Stimulated activated CD4-positive, alpha-beta T cell treated with anti-CD3 and anti-CD28 coated beads, Interleukin-1b, Interleukin-23, amount 100 ng/mL, for 1 hour (primary cell): ENCODE results near the gene LENEP.
A peak's percentile ranks its signal among the peaks of the same experiment; 100 is the strongest.

Experiments used
- DNase-seq, 2 donors: peaks; one replicate each; pipeline ENCODE4 v3.0.0-alpha.2; 2020; ENCODE audit warnings: low read depth in 2 of 2

Gene LENEP

GRCh38 chr1:154960446-154961136, 32.8 kb upstream of the LENEP start:
- no peak for DNase-seq

- peak; percentile 35 to 59 for DNase-seq
Measured at GRCh38 chr1:154961207-154962155, 31.9 kb upstream of the LENEP start, which contains the start of gene PYGO2. Gene PYGO2 (minus strand): TSS chr1:154961782. CDS start chr1:154961576, 206 bp downstream.

- DNase-seq: no peak
Measured at GRCh38 chr1:154962156-154962749, 31.1 kb upstream of the LENEP start.

GRCh38 chr1:154962795-154963330, 30.5 kb upstream of the LENEP start:
- no peak for DNase-seq

GRCh38 chr1:154963643-154964042, 29.7 kb upstream of the LENEP start:
- no peak for DNase-seq

GRCh38 chr1:154964359-154964758, 29.0 kb upstream of the LENEP start:
- DNase-seq: no peak

GRCh38 chr1:154966111-154966510, 27.3 kb upstream of the LENEP start:
- no peak for DNase-seq

- DNase-seq: no peak
Measured at GRCh38 chr1:154967331-154967950, 25.9 kb upstream of the LENEP start.

GRCh38 chr1:154968731-154969130, 24.7 kb upstream of the LENEP start:
- no peak for DNase-seq

GRCh38 chr1:154969246-154969645, 24.1 kb upstream of the LENEP start:
- no peak for DNase-seq

GRCh38 chr1:154969860-154970452, 23.4 kb upstream of the LENEP start:
- DNase-seq: no peak

- no peak for DNase-seq
Measured at GRCh38 chr1:154970631-154971340, 22.6 kb upstream of the LENEP start, which contains the start of gene SHC1. Gene SHC1 (minus strand): TSS chr1:154970747. CDS start chr1:154970526, 221 bp downstream.

GRCh38 chr1:154971341-154971998, 21.9 kb upstream of the LENEP start:
- no peak for DNase-seq

GRCh38 chr1:154972213-154972516, 21.2 kb upstream of the LENEP start:
- DNase-seq: no peak

- DNase-seq: no peak
Measured at GRCh38 chr1:154972517-154973343, 20.7 kb upstream of the LENEP start.

- peak; percentile 81 to 92 for DNase-seq
Measured at GRCh38 chr1:154973344-154974101, 19.9 kb upstream of the LENEP start.

GRCh38 chr1:154974102-154974807, 19.1 kb upstream of the LENEP start, which contains the start of gene CKS1B:
Gene CKS1B (plus strand): TSS chr1:154974681. CDS start chr1:154974746, 65 bp downstream.
- peak; percentile 80 to 87 for DNase-seq
